ENCODE data around the gene PTBP1. TPM values are rescaled to one million over a fixed set of nuclear protein-coding genes. Genes with fewer than 3 reads are reported as not detected.

PTBP1 gene
- total RNA-seq, 1 donor from 2014 or later = 674 TPM

DNA sequence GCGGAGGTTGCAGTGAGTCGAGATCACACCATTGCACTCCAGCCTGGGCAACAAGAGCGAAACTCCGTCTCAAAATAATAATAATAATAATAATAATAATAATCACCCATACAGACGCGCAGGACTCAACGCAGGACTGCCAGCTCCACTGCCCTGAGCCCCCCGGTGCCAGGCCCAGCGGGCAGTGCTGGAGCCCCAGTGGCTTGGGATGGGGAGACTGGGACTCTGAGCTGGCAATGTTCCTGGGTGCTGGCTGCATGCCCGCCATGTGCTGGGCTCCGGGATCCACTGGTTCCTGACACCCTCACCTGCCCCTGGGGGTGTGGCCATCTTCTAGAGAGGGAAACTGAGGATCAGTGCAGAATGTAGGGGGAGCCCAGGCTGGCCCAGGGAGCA is 30.1 kb downstream of the PTBP1 start:
- H3K27me3 Mint-ChIP-seq (ENCODE audit: low read depth) = no peaks in the 10 kb centered on the region
- H3K4me1 Mint-ChIP-seq = no peaks in the 10 kb centered on the region
- TF ChIP-seq CTCF (conservative IDR thresholded peaks at IDR 0.05) = no peak
- no peak for DNase-seq (ENCODE audit: low read depth, low spot score)
- H3K4me3 Mint-ChIP-seq = no peak overlapping the region
- H3K27ac Mint-ChIP-seq (ENCODE audit: unreplicated experiment) = no peak overlapping the region
- H3K36me3 Mint-ChIP-seq (ENCODE audit: low read depth) = no peaks in the 10 kb centered on the region
- no peaks in the 10 kb centered on the region for H3K9me3 Mint-ChIP-seq

- TF ChIP-seq CTCF (conservative IDR thresholded peaks at IDR 0.05) = no peak
- no peak within 1 kb of the TSS for H3K27ac Mint-ChIP-seq (ENCODE audit: unreplicated experiment)
- H3K36me3 Mint-ChIP-seq (ENCODE audit: low read depth) = no peaks in the 10 kb centered on the region
- H3K4me1 Mint-ChIP-seq = no peaks in the 10 kb centered on the region
- H3K9me3 Mint-ChIP-seq = no peaks in the 10 kb centered on the region
- no peak for DNase-seq (ENCODE audit: low read depth, low spot score)
- H3K27me3 Mint-ChIP-seq (ENCODE audit: low read depth) = no peaks in the 10 kb centered on the region
- no peak within 1 kb of the TSS for H3K4me3 Mint-ChIP-seq
Observed at GRCh38 chr19:827710-828321, 30.6 kb downstream of the PTBP1 start, which contains the start of gene AZU1. Gene AZU1 (plus strand): TSS chr19:827837. CDS start chr19:827847, 10 bp downstream.

- TF ChIP-seq CTCF (conservative IDR thresholded peaks at IDR 0.05) = no peak
- no peak for DNase-seq (ENCODE audit: low read depth, low spot score)
- Mint-ChIP-seq H3K27ac (ENCODE audit: unreplicated experiment) (no peak overlapping the region), H3K4me3 (no peak overlapping the region), H3K27me3 (ENCODE audit: low read depth) (no peaks in the 10 kb centered on the region), H3K4me1 (no peaks in the 10 kb centered on the region), H3K9me3 (no peaks in the 10 kb centered on the region), H3K36me3 (ENCODE audit: low read depth) (no peaks in the 10 kb centered on the region)
Observed at GRCh38 chr19:829129-829758, 32.0 kb downstream of the PTBP1 start.

DNA sequence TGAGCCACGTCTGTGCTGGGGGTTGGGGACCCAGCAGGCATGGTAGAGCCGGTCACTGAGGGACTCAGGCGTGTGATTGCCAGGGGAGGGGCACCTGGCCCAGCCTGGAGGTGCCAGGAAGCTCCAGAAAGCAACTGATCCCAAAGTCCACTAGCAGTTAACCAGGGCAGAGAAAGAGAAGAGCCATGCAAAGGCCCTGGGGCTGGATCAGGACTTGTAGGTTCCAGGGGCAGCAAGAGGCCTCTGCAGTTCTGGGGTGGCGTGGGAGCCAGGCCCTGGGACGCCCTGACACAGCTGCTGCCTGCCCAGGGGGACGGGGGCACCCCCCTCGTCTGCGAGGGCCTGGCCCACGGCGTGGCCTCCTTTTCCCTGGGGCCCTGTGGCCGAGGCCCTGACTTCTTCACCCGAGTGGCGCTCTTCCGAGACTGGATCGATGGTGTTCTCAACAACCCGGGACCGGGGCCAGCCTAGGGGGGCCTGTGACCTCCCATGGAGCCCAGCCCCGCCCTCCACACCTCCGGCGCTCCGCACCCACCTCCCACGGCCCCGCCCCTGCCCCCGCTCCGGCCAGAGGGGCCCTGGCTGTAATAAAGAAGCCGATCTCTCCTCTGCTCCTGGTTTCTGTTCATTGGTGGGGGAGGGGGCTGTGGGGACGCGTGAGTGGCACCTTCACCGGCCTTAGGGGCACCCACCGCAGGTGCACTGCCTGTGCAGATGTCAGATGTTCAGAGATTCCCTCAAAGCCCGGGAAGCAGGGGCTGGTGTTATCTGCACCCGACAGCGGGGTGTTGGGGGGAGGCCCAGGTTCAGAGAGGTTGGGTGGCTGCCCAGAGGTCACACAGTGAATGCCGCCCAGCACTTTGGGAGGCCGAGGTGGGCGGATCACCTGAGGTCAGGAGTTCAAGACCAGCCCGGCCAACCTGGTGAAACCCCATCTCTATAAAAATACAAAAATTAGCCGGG is 34.4 kb downstream of the PTBP1 start:
- no peaks in the 10 kb centered on the region for H3K27me3 Mint-ChIP-seq (ENCODE audit: low read depth)
- H3K36me3 Mint-ChIP-seq (ENCODE audit: low read depth) = no peaks in the 10 kb centered on the region

More for the DNA sequence above, 34.4 kb downstream of the PTBP1 start:
- no peak overlapping the region for H3K4me3 Mint-ChIP-seq
- no peaks in the 10 kb centered on the region for H3K9me3 Mint-ChIP-seq
- TF ChIP-seq CTCF (conservative IDR thresholded peaks at IDR 0.05) = no peak
- DNase-seq (ENCODE audit: low read depth, low spot score) = no peak
- no peak overlapping the region for H3K27ac Mint-ChIP-seq (ENCODE audit: unreplicated experiment)
- H3K4me1 Mint-ChIP-seq = peaks cover 8% of the 10 kb centered on the region
